GM23338 (cell line): ENCODE measurements around the gene BICRAL. TPM values are rescaled to one million over a fixed set of nuclear protein-coding genes. Genes with fewer than 3 reads are reported as not detected.

Source experiments
- ATAC-seq: fragments of 200-7000 bp; cut with Tn5 transposase; 3 replicates; pipeline ENCODE4 v1.9.1; 2020
- DNase-seq: peaks from one replicate; pipeline ENCODE4 v3.0.0-alpha.2; 2015; ENCODE audit warnings: low spot score
- H2AFZ ChIP-seq: fragments of 200-600 bp; sonication (generic); 2 replicates; pipeline ENCODE4 v1.8.0; 2016; ENCODE audit warnings: antibody characterized with exemption, mild to moderate bottlenecking, moderate library complexity
- H3F3A ChIP-seq: fragments of 200-600 bp; sonication (generic); replicated peaks from 2 replicates; pipeline ENCODE4 v1.8.0; 2017; ENCODE audit warnings: antibody characterized with exemption, mixed run types, low read depth
- H3K27ac ChIP-seq: fragments of 200-600 bp; sonication (generic); 2 replicates; pipeline ENCODE4 v1.6.1; 2016; ENCODE audit warnings: low read depth
- H3K27me3 ChIP-seq: fragments of 200-600 bp; sonication (generic); 2 replicates; pipeline ENCODE4 v1.8.0; 2016; ENCODE audit warnings: mild to moderate bottlenecking, mixed run types, moderate library complexity; ENCODE audit not compliant: insufficient read depth
- H3K36me3 ChIP-seq: fragments of 200-600 bp; sonication (generic); 2 replicates; pipeline ENCODE4 v1.8.0; 2016; ENCODE audit warnings: mild to moderate bottlenecking; ENCODE audit not compliant: insufficient read depth
- H3K4me1 ChIP-seq: fragments of 200-600 bp; sonication (generic); 2 replicates; pipeline ENCODE4 v1.8.0; 2016; ENCODE audit warnings: mild to moderate bottlenecking, moderate library complexity; ENCODE audit not compliant: insufficient read depth
- H3K4me2 ChIP-seq: fragments of 200-600 bp; sonication (generic); 2 replicates; pipeline ENCODE4 v1.7.1; 2017; ENCODE audit warnings: mixed run types
- H3K4me3 ChIP-seq: fragments of 200-600 bp; sonication (generic); 2 replicates; pipeline ENCODE4 v1.6.1; 2016; ENCODE audit warnings: mixed run types
- H3K79me2 ChIP-seq: fragments of 200-600 bp; sonication (generic); replicated peaks from 2 replicates; pipeline ENCODE4 v1.8.0; 2017; ENCODE audit warnings: mild to moderate bottlenecking; ENCODE audit not compliant: insufficient read depth
- H3K9me2 ChIP-seq: fragments of 200-600 bp; sonication (generic); 2 replicates; pipeline ENCODE4 v1.8.0; 2017; ENCODE audit not compliant: insufficient read depth
- H4K20me1 ChIP-seq: fragments of 200-600 bp; sonication (generic); replicated peaks from 2 replicates; pipeline ENCODE4 v1.8.0; 2017; ENCODE audit warnings: mild to moderate bottlenecking; ENCODE audit not compliant: insufficient read depth
- H3K27ac Mint-ChIP-seq: 2 replicates; pipeline ENCODE4 v1.8.0; 2020; ENCODE audit warnings: inconsistent platforms, mild to moderate bottlenecking, moderate library complexity, mixed read lengths
- H3K27me3 Mint-ChIP-seq: 3 replicates; pipeline ENCODE4 v1.8.0; 2022; ENCODE audit warnings: low read depth, mild to moderate bottlenecking, moderate library complexity, mixed read lengths, inconsistent platforms; ENCODE audit not compliant: insufficient read depth, poor library complexity
- H3K36me3 Mint-ChIP-seq: 3 replicates; pipeline ENCODE4 v1.8.0; 2021; ENCODE audit warnings: low read depth, mild to moderate bottlenecking, inconsistent platforms, moderate library complexity, mixed read lengths
- H3K4me1 Mint-ChIP-seq: 3 replicates; pipeline ENCODE4 v1.8.0; 2020; ENCODE audit warnings: mild to moderate bottlenecking, inconsistent platforms, mixed read lengths
- H3K4me3 Mint-ChIP-seq: 3 replicates; pipeline ENCODE4 v1.8.0; 2021; ENCODE audit warnings: moderate library complexity, mild to moderate bottlenecking, inconsistent platforms, mixed read lengths
- H3K9me3 Mint-ChIP-seq: 3 replicates; pipeline ENCODE4 v1.8.0; 2020; ENCODE audit warnings: moderate library complexity, mild to moderate bottlenecking, inconsistent platforms, mixed read lengths
- CREB1 ChIP-seq: fragments of 250-450 bp; sonication (Bioruptor Pico); IDR thresholded peaks from 2 replicates; pipeline ENCODE4 v1.5.0; 2020; ENCODE audit warnings: low read depth, mild to moderate bottlenecking, moderate library complexity
- CTCF ChIP-seq, 2 experiments: fragments of 200-600 bp in 1 of 2; sonication (generic) in 1 of 2; conservative IDR thresholded peaks; 2 replicates each; pipeline versions ENCODE4 v1.5.1 to v1.6.1; 2016 to 2017; ENCODE audit warnings: antibody characterized with exemption in 2 of 2, low read depth in 2 of 2, mild to moderate bottlenecking in 2 of 2, moderate library complexity in 1 of 2
- ETS1 ChIP-seq: IDR thresholded peaks from 2 replicates; pipeline ENCODE4 v1.6.1; 2016; ENCODE audit warnings: antibody characterized with exemption
- EZH2 ChIP-seq: fragments of 200-600 bp; sonication (generic); IDR thresholded peaks from one replicate; pipeline ENCODE4 v1.8.0; 2017; ENCODE audit warnings: antibody characterized with exemption, mild to moderate bottlenecking, low read depth; ENCODE audit not compliant: unreplicated experiment
- EZH2phosphoT487 ChIP-seq: fragments of 200-600 bp; sonication (generic); IDR thresholded peaks from one replicate; pipeline ENCODE4 v1.8.1; 2018; ENCODE audit warnings: antibody characterized with exemption; ENCODE audit not compliant: unreplicated experiment
- POLR2AphosphoS5 ChIP-seq: IDR thresholded peaks from 2 replicates; pipeline ENCODE4 v1.6.1; 2016; ENCODE audit warnings: antibody characterized with exemption, low read depth
- ZNF114 ChIP-seq: fragments of 250-450 bp; sonication (Bioruptor Pico); IDR thresholded peaks from 2 replicates; pipeline ENCODE4 v1.5.0; 2020; ENCODE audit warnings: mild to moderate bottlenecking, moderate library complexity
- ZNF331 ChIP-seq: fragments of 250-450 bp; sonication (Bioruptor Pico); IDR thresholded peaks from 2 replicates; pipeline ENCODE4 v1.5.0; 2020; ENCODE audit warnings: low read depth, mild to moderate bottlenecking, moderate library complexity
- ZNF462 ChIP-seq: fragments of 250-450 bp; sonication (Bioruptor Pico); IDR thresholded peaks from 2 replicates; pipeline ENCODE4 v1.5.0; 2020; ENCODE audit warnings: mild to moderate bottlenecking, moderate library complexity
- polyA plus RNA-seq: library from polyadenylated mRNA; unstranded; fragments of >200 nt; fragmentation: Nextera tagmentation; extraction: Ambion mirVana; gene quantifications from 2 replicates; pipeline ENCODE4 v1.2.1, GENCODE V29; 2016
- total RNA-seq: library from RNA; depleted of rRNA; stranded (reverse); fragments of >200 nt; shearing (Covaris generic); gene quantifications from 2 replicates; pipeline ENCODE4 v1.2.3, GENCODE V29; 2014

BICRAL gene
- total and polyA plus RNA-seq, 2 experiments from 2014 or later: 3.4 to 11.7 TPM

DNA sequence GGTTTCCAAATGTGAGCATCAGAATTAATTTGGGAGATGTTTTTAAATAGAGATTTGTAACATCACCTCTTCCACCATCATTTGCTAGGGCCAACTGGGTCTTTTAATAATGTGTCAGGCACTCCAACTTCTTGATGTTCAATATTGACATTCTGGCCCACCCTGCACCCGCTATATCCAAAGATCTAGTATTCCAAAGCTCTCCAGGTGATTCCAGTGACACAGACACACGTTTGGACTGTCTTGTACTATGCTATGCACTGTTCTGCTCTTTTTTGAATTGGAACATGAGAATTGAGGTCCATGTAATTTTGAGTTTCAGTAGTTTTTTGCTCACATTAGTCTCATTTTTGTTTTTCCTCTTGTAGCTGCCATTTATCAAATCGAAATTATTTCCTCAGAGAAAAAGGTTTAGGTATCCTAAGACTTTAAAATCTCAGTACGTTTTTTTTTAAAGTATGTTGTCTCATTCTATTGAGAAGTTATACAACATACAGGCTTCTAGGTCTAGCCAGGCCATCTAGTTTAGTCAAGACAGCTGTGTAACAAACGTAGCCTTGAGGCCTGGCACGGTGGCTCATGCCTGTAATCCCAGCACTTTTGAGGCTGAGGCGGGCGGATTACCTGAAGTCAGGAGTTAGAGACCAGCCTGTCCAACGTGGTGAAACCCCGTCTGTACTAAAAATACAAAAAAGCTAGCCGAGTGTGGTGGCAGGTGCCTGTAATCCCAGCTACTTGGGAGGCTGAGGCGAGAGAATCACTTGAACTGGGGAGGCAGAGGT lies 3.1 kb downstream of the BICRAL start:
- H4K20me1 ChIP-seq: peaks cover 3% of the 10 kb centered on the region; the same call in 1 of the 2 replicates
- no peaks in the 10 kb centered on the region for H3K9me2 ChIP-seq
- H3K36me3 ChIP-seq: no peaks in the 10 kb centered on the region
- H3F3A ChIP-seq: peaks cover 4% of the 10 kb centered on the region; the same call in 1 of the 2 replicates
- Mint-ChIP-seq H3K4me1 (peaks cover 22% of the 10 kb centered on the region), H3K4me3 (peak overlapping the region; percentile 93), H3K36me3 (peaks cover 16% of the 10 kb centered on the region), H3K27me3 (peaks cover 24% of the 10 kb centered on the region), H3K9me3 (no peaks in the 10 kb centered on the region), H3K27ac (no peak overlapping the region; the same call in 1 of the 2 replicates)
- H3K4me1 ChIP-seq: peaks cover 45% of the 10 kb centered on the region
- peak overlapping the region; percentile 11; the same call in 1 of the 2 replicates for H3K27ac ChIP-seq
- peak overlapping the region; percentile 70 for H3K4me2 ChIP-seq
- peak; percentile 5; the same call in 1 of the 2 replicates for TF ChIP-seq POLR2AphosphoS5
- no peak for TF ChIP-seq CTCF (conservative IDR thresholded peaks at IDR 0.05; ENCODE audit: low read depth in 2 of 2)
- H3K4me3 ChIP-seq: peak overlapping the region; percentile 68
- peaks cover 68% of the 10 kb centered on the region for H3K79me2 ChIP-seq
- no peak overlapping the region for H2AFZ ChIP-seq
- no peaks in the 10 kb centered on the region for H3K27me3 ChIP-seq
- ATAC-seq (no peak), DNase-seq (no peak)

GRCh38 chr6:42786525-42786985 lies 4.7 kb downstream of the BICRAL start:
- Mint-ChIP-seq H3K27ac (no peak overlapping the region), H3K36me3 (peaks cover 16% of the 10 kb centered on the region), H3K4me3 (no peak overlapping the region), H3K9me3 (no peaks in the 10 kb centered on the region), H3K27me3 (peaks cover 17% of the 10 kb centered on the region), H3K4me1 (peaks cover 25% of the 10 kb centered on the region)
- peaks cover 78% of the 10 kb centered on the region for H3K79me2 ChIP-seq
- H3F3A ChIP-seq: peaks cover 6% of the 10 kb centered on the region; the same call in 1 of the 2 replicates
- H3K4me2 ChIP-seq: peak overlapping the region; percentile 70
- H3K27ac ChIP-seq: 0 out of 2 replicates have a peak overlapping the region, but pooled peaks have one; percentile 59
- H4K20me1 ChIP-seq: peaks cover 16% of the 10 kb centered on the region
- no peaks in the 10 kb centered on the region for H3K36me3 ChIP-seq
- no peaks in the 10 kb centered on the region for H3K27me3 ChIP-seq
- ATAC-seq (no peak), DNase-seq (no peak)
- no peak overlapping the region for H3K4me3 ChIP-seq
- H3K4me1 ChIP-seq: peaks cover 60% of the 10 kb centered on the region
- no peak overlapping the region for H2AFZ ChIP-seq
- H3K9me2 ChIP-seq: no peaks in the 10 kb centered on the region
- TF ChIP-seq ZNF331 (CRISPR knock-in tag) (no peak), EZH2 (no peak), ETS1 (no peak), ZNF114 (CRISPR knock-in tag) (no peak), EZH2phosphoT487 (no peak), CREB1 (CRISPR knock-in tag) (no peak), ZNF462 (CRISPR knock-in tag) (no peak), POLR2AphosphoS5 (no peak)
